Hepatocyte (in vitro differentiated cells): ENCODE measurements around the gene SMAD3.

Source experiments
- EZH2 ChIP-seq: fragments of 200-600 bp; sonication (generic); IDR thresholded peaks from 2 replicates; pipeline ENCODE4 v1.6.1; 2016; ENCODE audit warnings: antibody characterized with exemption, mild to moderate bottlenecking, borderline replicate concordance
- EZH2phosphoT487 ChIP-seq: fragments of 200-600 bp; sonication (generic); IDR thresholded peaks from one replicate; pipeline ENCODE4 v1.6.1; 2018; ENCODE audit warnings: antibody characterized with exemption, mild to moderate bottlenecking, low read depth, moderate library complexity; ENCODE audit not compliant: unreplicated experiment, severe bottlenecking
- TF ChIP-seq, protein P1 (sequence below): fragments of 200-600 bp; sonication (generic); IDR thresholded peaks from 2 replicates; pipeline ENCODE4 v1.5.1; 2016; ENCODE audit warnings: antibody characterized with exemption, mild to moderate bottlenecking; ENCODE audit not compliant: poor library complexity

DNA sequence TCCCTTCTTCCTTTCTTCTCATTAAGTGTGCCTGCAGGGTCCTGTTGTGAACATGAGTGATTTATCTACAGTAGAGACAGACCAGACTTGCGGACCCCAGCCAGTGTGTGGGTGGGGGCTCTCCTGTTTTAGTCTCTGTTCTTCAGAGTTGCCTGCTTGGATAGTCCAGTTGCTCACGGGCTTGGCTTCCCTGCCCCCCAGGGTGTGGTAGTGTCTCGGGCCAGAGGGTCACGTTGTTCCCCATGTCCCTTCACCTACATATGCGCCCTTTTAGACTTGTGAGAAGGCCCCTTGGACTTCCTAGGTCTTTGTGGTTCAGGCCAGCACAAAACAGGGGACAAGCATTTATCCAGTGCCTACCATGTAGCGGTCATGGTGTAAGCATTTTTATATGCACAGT lies 103.3 kb downstream of the SMAD3 start:
- TF ChIP-seq, protein P1, sequence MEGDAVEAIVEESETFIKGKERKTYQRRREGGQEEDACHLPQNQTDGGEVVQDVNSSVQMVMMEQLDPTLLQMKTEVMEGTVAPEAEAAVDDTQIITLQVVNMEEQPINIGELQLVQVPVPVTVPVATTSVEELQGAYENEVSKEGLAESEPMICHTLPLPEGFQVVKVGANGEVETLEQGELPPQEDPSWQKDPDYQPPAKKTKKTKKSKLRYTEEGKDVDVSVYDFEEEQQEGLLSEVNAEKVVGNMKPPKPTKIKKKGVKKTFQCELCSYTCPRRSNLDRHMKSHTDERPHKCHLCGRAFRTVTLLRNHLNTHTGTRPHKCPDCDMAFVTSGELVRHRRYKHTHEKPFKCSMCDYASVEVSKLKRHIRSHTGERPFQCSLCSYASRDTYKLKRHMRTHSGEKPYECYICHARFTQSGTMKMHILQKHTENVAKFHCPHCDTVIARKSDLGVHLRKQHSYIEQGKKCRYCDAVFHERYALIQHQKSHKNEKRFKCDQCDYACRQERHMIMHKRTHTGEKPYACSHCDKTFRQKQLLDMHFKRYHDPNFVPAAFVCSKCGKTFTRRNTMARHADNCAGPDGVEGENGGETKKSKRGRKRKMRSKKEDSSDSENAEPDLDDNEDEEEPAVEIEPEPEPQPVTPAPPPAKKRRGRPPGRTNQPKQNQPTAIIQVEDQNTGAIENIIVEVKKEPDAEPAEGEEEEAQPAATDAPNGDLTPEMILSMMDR, result no peak
- no peak for TF ChIP-seq EZH2
- no peak for TF ChIP-seq EZH2phosphoT487
